Mucosa of rectum (tissue), 2 donors: ENCODE measurements around the gene CTSO.

Experiments used
- H3K27ac ChIP-seq, 2 donors: one replicate each; pipeline ENCODE4 v1.7.0; 2013; ENCODE audit warnings: inconsistent platforms in 2 of 2, low read depth in 2 of 2, low read length in 2 of 2
- H3K27me3 ChIP-seq, 2 donors: one replicate each; pipeline ENCODE4 v1.7.0; 2013; ENCODE audit warnings: low read length in 2 of 2; ENCODE audit not compliant: control insufficient read depth in 2 of 2, insufficient read depth in 2 of 2
- H3K36me3 ChIP-seq, 2 donors: one replicate each; pipeline ENCODE4 v1.7.0; 2013; ENCODE audit warnings: low read length in 2 of 2; ENCODE audit not compliant: control insufficient read depth in 2 of 2, insufficient read depth in 2 of 2
- H3K4me1 ChIP-seq, 2 donors: one replicate each; pipeline ENCODE4 v1.7.0; 2013; ENCODE audit warnings: low read length in 2 of 2, mild to moderate bottlenecking in 1 of 2; ENCODE audit not compliant: control insufficient read depth in 2 of 2, insufficient read depth in 2 of 2
- H3K4me3 ChIP-seq, 2 donors: one replicate each; pipeline ENCODE4 v1.7.0; 2013; ENCODE audit warnings: low read length in 2 of 2
- H3K9ac ChIP-seq, 2 donors: one replicate each; pipeline ENCODE4 v1.7.0; 2013; ENCODE audit warnings: low read length in 2 of 2, low read depth in 1 of 2, mild to moderate bottlenecking in 1 of 2
- H3K9me3 ChIP-seq, 2 donors: one replicate each; pipeline ENCODE4 v1.7.0; 2013; ENCODE audit warnings: low read length in 2 of 2; ENCODE audit not compliant: control insufficient read depth in 2 of 2
- donor health status: healthy.
- donor health status: Normal muscosa, but diverticular disease.

Gene CTSO

GRCh38 chr4:155973639-155974475 is 20.2 kb upstream of the CTSO start:
- Histone ChIP-seq H3K4me1 (no peaks in the 10 kb centered on the region), H3K36me3 (no peaks in the 10 kb centered on the region), H3K27me3 (no peaks in the 10 kb centered on the region), H3K27ac (no peak overlapping the region), H3K9me3 (no peaks in the 10 kb centered on the region), H3K9ac (no peak overlapping the region), H3K4me3 (no peak overlapping the region)

DNA sequence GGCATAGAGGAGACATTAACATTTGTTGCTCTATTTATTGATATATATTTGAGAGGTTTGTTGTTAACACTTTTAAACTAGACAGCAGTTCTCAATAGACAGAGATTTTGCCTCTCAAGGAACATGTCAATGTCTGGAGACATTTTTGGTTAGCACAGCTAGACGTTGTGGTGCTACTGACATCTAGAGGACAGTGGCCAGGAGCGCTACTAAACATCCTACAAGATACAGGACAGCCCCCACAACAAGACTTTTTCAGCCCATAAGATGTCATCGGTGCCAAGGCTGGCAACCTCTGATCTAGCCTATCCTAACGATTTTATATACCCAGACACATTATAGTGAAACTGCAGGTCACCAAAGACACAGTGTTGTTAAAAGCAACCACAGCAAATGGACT is 18.4 kb upstream of the CTSO start:
- Histone ChIP-seq H3K9me3 (no peaks in the 10 kb centered on the region), H3K36me3 (no peaks in the 10 kb centered on the region), H3K9ac (no peak overlapping the region), H3K27me3 (no peaks in the 10 kb centered on the region), H3K4me1 (no peaks in the 10 kb centered on the region), H3K27ac (no peak overlapping the region), H3K4me3 (no peak overlapping the region)

GRCh38 chr4:155966731-155967395 is 13.2 kb upstream of the CTSO start:
- Histone ChIP-seq H3K9me3 (no peaks in the 10 kb centered on the region), H3K4me1 (no peaks in the 10 kb centered on the region), H3K27ac (no peak overlapping the region), H3K9ac (no peak overlapping the region), H3K27me3 (no peaks in the 10 kb centered on the region), H3K4me3 (no peak overlapping the region), H3K36me3 (no peaks in the 10 kb centered on the region)

DNA sequence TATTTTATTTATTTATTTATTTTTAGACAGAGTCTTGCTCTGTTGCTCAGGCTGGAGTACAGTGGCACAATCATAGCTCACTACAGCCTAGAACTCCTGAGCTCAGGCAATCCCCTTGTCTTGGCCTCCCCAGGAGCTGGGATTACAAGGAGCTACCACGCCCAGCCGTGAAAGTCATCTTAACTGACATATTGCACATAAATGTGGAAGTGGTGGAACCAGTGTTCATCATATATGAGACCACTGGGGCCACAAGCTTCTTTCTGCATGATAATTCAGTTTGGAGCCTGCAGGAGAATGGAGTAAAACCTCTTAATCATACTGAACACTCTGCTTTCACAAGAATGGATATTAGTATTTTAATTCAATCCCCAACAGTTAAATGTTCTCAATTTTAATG is 12.5 kb upstream of the CTSO start:
- no peaks in the 10 kb centered on the region for H3K9me3 ChIP-seq
- H3K4me1 ChIP-seq: no peaks in the 10 kb centered on the region
- H3K36me3 ChIP-seq: no peaks in the 10 kb centered on the region
- H3K9ac ChIP-seq: no peak overlapping the region
- no peak overlapping the region for H3K27ac ChIP-seq
- no peak overlapping the region for H3K4me3 ChIP-seq
- H3K27me3 ChIP-seq: no peaks in the 10 kb centered on the region

DNA sequence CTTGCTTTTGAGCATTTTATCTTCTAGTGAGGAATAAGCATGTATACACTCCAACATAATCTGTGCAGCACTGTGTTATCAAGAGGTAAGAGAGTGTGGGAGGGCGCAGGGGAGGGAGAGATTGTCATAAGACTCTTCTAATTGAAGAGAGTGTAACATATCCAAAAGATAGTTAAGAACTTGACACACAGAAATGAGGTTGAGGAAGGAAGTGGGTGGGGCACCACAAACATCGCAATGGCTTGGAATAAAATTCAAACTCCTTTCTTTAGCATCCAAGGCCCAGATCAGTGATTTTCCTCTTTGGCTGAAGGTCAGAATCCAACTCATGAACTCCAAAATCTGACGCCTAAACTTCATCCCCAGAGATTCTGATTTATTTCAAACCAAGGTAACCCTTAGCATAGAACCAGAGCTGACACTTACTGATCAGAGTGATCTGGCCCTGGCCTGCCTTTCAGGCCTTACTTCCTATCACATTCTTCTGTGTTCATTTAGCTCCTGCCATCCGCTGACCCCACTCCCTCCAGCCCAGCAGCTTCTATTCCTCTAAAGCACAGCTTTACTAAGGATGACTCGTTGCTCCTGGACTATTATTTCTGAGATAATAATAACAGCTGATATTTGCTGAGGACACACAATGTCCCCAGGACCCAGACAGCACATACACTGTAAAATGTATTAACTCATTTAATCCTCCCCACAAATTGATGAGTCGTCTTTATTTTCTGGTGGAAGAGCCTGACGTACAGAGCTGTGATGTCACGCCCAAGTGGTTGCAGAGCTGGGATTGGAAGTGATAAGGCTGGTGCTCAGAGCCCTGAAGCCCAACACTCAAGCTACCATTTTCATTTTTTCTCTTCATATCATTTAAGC is 10.6 kb upstream of the CTSO start:
- Histone ChIP-seq H3K9ac (no peak overlapping the region), H3K36me3 (no peaks in the 10 kb centered on the region), H3K27ac (no peak overlapping the region)

DNA sequence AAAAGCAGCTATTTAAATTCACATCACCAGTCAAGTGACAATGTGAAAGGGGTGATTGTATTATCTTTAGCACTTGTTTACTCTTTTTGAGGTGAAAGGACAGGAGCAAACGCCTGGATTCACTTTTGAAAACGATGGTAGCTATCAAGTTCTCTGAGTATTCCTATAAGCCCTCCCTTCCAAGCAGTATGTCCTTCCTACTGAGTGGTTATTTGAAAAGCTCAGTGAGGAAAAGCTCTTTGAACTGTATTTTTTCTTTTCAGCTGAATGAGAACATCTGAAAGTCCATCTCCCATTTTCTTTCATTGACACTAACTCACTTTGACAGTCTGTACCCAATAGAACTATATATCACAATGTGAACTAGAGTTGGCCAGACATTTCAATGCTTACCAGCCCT is 9.1 kb upstream of the CTSO start:
- H3K4me3 ChIP-seq: no peak overlapping the region
- H3K27ac ChIP-seq: no peak overlapping the region
- no peak overlapping the region for H3K9ac ChIP-seq
- no peaks in the 10 kb centered on the region for H3K9me3 ChIP-seq
- H3K36me3 ChIP-seq: no peaks in the 10 kb centered on the region
- no peaks in the 10 kb centered on the region for H3K4me1 ChIP-seq
- peaks cover 0 to 1% of the 10 kb centered on the region in 2 donors for H3K27me3 ChIP-seq

More for the DNA sequence above, 10.6 kb upstream of the CTSO start:
- Histone ChIP-seq H3K4me1 (no peaks in the 10 kb centered on the region), H3K9me3 (no peaks in the 10 kb centered on the region), H3K27me3 (no peaks in the 10 kb centered on the region), H3K4me3 (no peak overlapping the region)

DNA sequence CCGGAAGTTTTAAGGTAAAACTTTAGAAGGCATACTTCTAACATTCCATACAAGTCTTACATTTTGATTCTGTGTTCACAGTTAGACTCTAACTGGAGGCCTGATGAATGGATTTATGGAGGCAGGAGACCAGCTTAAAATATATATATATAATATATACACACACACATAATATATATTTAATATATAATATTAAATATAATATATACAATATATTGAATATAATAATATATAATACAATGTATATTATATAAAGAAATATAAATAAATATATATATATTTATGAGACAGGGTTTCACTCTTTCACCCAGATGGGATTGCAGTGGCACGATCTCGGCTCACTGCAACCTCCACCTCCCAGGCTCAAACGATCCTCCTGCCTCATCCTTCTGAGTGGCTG is 7.9 kb upstream of the CTSO start:
- Histone ChIP-seq H3K9me3 (no peaks in the 10 kb centered on the region), H3K4me1 (no peaks in the 10 kb centered on the region), H3K9ac (no peak overlapping the region), H3K27me3 (peaks cover 0 to 1% of the 10 kb centered on the region in 2 donors), H3K27ac (no peak overlapping the region), H3K36me3 (no peaks in the 10 kb centered on the region), H3K4me3 (no peak overlapping the region)

- H3K27me3 ChIP-seq: peaks cover 0 to 1% of the 10 kb centered on the region in 2 donors
- no peaks in the 10 kb centered on the region for H3K4me1 ChIP-seq
- no peak overlapping the region for H3K27ac ChIP-seq
- no peaks in the 10 kb centered on the region for H3K36me3 ChIP-seq
- H3K9ac ChIP-seq: no peak overlapping the region
- H3K4me3 ChIP-seq: no peak overlapping the region
- no peaks in the 10 kb centered on the region for H3K9me3 ChIP-seq
These were observed 6.9 kb upstream of the CTSO start for GRCh38 chr4:155960522-155960921.

DNA sequence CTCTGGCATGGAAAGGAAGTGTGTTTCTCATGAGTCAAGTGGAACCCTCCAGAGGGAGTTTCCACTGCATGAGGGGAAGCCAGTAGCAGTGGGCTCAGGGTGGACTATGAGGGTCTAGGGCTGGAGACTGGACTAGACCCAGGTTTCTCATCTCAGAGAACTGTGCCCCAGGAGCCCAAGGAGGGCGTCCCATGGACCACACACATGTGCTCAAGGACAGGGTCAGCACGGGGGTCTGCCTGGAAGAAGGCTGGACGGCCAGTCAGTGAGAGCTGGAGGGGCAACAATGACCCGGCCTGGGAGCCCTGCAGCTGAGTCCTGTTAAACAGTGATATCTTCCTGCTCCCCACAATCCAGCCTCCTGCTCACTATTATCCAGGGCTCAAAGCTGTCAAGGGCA is 5.8 kb upstream of the CTSO start:
- Histone ChIP-seq H3K9me3 (no peaks in the 10 kb centered on the region), H3K4me1 (peaks cover 2 to 3% of the 10 kb centered on the region in 2 donors), H3K36me3 (no peaks in the 10 kb centered on the region), H3K27ac (no peak overlapping the region), H3K27me3 (peaks cover 0 to 1% of the 10 kb centered on the region in 2 donors), H3K4me3 (no peak overlapping the region), H3K9ac (no peak overlapping the region)

DNA sequence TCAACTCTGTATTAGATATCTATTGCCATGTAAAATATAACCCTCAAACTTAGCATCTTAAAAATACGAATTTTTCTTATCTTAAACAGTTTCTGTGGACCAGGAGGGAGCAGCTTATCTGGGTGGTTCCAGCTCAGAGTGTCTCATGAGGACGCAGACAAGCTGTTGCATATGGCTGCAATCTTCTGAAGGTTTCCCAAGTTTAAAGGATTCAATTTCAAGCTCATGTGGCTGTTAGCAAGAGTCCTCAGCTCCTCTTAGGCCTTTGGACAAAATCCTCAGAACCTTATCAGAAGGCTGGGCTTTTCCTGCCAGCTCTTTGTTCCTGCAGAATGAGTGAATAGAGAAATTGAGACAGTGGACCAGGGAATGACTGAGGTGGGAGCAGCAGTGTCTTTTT is 2.8 kb upstream of the CTSO start:
- Histone ChIP-seq H3K4me1 (peaks cover 5 to 8% of the 10 kb centered on the region in 2 donors), H3K9ac (no peak overlapping the region), H3K27ac (no peak overlapping the region), H3K27me3 (peaks cover 0 to 1% of the 10 kb centered on the region in 2 donors), H3K36me3 (no peaks in the 10 kb centered on the region), H3K9me3 (no peaks in the 10 kb centered on the region), H3K4me3 (no peak overlapping the region)
